ENCODE results near the gene TMEM108.

GRCh38 chr3:133410191-133410892, 372.2 kb downstream of the TMEM108 start:
- no peak for TF ChIP-seq CTCF (IDR thresholded peaks at IDR 0.05)
- TF ChIP-seq POLR2A (IDR thresholded peaks at IDR 0.05), result no peak
- TF ChIP-seq POLR2AphosphoS5 (IDR thresholded peaks at IDR 0.05), result no peak

Measured in suprapubic skin (tissue), 4 donors.